HG02623 (cell line): ENCODE results near the gene DENND10.
"Not testable (repeated sequence)": the region's sequence is repeated elsewhere in the genome, so short reads cannot be mapped to it uniquely, and the experiment has no call there.

Source experiments
- ATAC-seq: cut with Tn5 transposase; IDR thresholded peaks from one replicate; pipeline ENCODE4 v1.9.1; 2021; ENCODE audit warnings: moderate library complexity; ENCODE audit not compliant: unreplicated experiment

The DENND10 gene

GRCh38 chr10:119103903-119104653 is at the start of gene DENND10:
DENND10 (plus strand) TSS chr10:119104113; CDS start chr10:119104143, 30 bp downstream.
- ATAC-seq: peak; percentile 74

DNA sequence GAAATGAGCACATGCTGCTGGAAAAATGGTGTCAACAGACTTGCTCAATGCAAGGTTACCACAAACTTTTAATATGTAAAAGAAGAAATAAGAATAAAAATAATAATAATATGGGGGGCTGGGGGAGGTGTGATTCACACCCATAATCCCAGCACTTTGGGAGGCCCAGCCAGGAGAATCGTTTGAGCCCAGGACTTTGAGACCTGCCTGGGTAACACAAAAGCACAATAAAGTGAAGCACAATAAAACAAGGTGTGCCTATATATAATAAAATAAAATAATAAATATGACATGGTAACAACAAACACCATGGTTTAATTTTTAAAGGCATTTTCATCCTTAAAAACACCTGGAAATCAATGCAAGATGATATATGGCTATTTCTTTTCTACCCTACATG is 48.4 kb upstream of the DENND10 start:
- no peak for ATAC-seq

DNA sequence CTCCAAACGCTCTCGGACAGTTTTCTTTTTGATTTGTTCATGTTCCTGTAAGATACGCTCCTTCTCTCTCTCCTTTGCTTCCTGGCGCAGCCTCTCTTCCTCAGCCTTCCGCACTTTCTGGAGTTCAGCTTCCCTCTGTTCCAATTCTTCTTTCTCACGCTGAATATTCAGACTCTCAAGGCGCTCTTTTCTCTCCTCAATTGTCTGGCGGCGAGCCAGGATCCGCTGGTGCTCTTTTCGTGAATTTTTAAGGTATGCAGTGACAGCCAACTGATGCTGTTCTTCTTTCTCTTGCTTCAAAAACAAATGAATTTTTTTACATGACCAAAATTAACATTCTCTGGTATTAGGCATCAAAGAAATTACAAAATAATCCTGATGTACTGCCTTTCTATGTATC is 45.9 kb upstream of the DENND10 start:
- no peak for ATAC-seq

GRCh38 chr10:119059557-119059956 is 44.4 kb upstream of the DENND10 start:
- ATAC-seq: no peak

DNA sequence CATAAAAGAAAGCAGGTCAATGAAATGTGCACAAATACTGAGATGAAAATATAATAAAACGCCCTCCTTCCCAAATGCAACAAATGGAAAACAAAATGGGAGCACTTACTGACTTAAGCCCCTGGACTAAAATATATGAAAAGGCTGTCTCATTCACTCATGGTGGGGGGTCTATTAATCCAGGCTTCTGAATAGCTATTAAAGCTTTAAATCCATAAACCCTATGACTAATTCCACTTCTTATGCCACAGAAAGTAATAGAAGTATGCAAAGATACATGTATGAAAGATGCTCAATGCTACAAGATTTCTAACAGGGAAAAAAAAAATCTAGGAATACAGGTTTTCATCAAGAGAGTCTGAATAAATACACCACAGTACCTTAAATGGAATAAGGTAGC is 43.8 kb upstream of the DENND10 start:
- no peak for ATAC-seq

DNA sequence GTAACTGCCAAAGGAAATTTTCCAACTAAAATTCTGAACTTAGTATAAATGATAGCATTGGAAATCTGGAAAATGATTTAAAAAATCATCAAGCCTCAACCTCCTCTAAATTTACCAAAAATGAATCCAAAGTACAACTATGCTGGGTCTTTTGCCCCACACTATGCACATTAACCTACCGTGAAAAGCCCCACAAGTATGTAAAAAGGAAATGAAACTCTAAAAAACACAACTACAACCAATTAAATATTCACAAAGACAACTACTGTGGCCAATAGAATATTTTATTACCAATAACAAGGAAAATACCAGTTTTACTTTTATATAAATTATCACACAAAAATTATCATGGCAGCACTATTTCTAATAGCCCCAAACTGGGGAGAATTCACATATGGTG is 42.6 kb upstream of the DENND10 start:
- ATAC-seq: no peak

- ATAC-seq: no peak
Observed at GRCh38 chr10:119061926-119062325, 42.0 kb upstream of the DENND10 start.

DNA sequence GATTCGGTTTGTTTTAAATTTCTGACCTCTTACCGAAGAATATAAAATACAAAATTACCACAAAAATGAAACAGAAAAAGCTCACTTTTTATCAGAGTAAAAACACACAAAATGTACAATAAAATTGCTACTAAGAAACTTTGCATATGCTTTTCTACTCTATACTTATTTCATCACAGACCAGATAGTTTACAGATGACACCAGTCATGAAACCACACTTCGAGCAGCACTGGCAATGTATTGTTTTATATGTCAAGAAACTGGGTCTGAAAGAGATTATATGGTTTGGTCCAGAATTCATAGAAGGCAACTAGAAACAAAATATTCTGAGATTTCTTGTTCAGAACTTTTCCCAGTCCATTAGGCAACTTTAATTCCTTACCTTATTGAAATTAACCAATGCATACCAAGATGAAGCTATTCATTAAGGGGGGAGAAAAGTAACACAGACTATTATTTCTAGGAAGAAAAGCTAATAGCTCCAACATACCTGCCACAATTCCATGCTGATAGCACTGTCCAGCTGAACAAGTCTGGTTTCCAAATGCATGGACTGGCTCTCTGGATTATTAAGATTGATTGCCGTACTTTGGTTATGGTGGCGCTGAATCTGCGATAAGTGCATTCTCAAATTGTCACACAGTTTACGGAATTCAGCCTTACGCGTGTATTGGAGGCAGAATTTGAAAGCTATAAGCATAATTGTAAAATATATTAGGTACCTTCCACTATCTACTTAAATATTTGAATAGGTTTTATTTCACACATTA is 33.3 kb upstream of the DENND10 start:
- ATAC-seq: no peak

DNA sequence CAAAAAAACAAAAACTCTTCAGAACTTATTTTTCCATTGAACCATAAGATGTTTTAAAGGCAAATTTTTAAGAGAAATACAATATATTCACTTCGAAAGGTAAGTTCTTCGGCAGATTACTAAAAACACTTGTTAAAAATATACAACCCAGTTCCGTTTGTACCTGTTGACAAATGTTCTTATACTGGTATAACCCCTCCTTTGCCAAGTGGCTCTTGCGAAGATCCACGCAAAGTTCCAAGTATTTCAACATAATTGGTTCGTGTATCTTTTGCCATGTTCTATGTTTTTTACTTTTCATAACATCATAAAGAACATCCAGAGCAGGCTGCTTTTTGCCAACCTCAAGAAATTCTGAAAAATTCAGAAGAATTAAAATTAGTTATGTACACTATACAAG is 30.3 kb upstream of the DENND10 start:
- ATAC-seq: no peak

- ATAC-seq: no peak
Observed at GRCh38 chr10:119078422-119079179, 25.3 kb upstream of the DENND10 start.

DNA sequence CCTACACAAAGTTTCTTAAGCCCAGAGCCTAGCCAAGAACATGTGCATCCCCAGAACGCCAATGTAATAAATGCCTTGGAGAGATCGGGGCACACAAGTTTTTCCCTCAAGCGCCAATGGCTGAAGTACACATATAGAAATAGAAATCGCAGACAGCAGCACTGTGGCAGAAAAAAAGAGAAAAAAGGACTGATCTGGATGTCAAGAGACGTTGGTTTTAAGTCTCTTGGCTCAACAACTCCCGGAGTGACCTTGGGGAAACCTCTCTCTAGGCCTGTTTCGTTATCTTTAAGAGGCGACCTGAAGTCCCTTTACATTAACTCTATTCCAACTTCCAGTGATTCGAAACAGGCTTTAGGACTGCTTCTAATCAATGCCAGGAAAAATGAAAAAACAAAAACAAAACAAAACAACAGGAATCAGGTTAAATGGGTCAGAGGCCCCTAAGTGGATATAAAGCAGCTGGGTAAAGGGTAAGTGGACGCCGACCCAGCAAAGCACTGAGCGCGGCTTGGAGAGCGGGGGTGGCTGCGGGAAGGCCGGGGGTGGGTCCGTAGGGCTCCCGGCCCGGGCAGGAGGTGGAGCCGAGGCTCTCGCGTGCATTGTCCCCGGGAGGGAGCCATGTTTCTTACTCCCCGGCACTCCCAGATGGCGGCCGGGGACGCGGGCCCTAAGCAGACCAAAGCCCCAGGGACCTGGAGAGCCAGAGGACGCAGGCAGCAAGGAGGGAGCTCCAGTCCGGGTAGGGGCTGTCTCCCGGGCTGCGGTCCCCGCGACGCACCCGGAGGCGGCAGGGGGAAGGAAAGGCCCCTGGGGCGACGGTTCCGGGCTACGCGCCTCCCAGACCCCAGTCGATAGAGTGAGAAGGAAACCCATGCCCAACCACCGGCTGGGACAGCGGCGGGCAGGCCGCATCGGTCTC is 24.1 kb upstream of the DENND10 start:
- peak; percentile 52 for ATAC-seq

DNA sequence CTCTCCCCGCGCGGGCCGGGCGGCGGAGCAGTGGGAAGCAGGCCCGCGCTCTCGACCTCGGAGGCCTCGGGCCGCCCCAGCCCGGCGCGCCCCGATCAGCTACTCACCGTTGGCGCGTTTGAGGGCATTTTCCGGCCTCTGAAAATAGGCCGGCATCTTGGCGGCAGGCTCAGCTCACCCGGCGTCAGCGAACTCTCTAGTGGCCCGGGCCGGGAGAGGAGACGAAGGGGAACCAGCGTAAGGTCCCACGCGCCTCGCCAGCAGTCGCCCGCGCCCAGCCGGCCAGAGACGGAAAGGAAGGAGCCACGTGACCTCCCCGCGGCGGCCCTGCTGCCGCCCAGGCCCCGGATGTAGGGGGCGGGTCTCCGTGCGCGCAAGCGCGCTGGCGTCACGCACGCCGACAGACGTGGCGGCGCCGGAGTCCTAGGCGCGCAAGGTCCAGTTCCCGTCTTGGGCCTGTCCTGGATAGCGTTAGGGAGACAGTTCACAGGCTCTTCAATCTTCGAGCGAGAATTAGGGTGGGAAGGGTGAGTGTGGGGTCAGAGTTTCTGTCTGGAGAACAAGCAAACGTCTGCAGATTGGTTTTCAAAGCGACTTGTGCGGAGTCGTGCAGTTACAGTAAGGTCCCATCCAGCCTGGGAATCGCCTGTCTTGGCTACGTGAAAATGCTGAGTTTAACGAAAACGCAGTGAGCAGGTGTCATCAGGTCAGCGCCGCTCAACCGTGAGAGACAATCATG is 23.2 kb upstream of the DENND10 start, which contains the start of gene EIF3A:
Gene EIF3A (minus strand): TSS at position 297 of the 739 bp plus-strand sequence. CDS start 141 bp downstream, at position 156.
- ATAC-seq: peak; percentile 78

GRCh38 chr10:119084896-119085295 is 19.0 kb upstream of the DENND10 start:
- no peak for ATAC-seq

DNA sequence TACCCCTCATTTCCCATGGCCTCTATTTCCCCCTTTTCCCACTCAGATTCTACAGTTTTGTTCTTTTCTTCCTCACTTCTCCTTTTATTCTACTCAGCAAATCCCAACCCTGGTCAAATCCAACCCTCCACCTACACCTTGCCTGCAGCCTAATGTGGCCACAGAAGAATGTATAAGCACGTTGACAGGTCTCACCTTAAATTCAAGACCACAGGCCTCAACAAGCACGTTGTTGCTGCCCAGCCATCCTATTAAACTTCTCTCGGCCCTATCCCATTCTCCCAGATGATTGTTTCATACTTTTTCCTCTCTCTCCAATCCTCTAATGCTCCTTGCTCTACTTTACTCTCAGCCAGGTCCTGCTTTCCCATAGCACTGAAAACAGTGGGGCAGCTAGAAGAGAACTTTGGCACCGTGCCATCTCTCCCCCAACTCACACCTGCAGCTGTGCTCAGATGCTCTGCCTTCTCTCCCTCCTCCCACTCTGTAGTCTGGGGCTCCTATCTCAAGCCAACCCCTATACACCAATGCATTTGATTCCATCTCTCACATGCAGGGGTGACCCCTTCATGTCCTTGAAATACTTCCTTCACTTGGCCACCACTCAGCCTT is 16.5 kb upstream of the DENND10 start:
- no peak for ATAC-seq

- ATAC-seq: no peak
Observed at GRCh38 chr10:119090026-119090795, 13.7 kb upstream of the DENND10 start.

- no peak for ATAC-seq
Observed at GRCh38 chr10:119090968-119091367, 12.9 kb upstream of the DENND10 start.

GRCh38 chr10:119095640-119096039 is 8.3 kb upstream of the DENND10 start:
- no peak for ATAC-seq

DNA sequence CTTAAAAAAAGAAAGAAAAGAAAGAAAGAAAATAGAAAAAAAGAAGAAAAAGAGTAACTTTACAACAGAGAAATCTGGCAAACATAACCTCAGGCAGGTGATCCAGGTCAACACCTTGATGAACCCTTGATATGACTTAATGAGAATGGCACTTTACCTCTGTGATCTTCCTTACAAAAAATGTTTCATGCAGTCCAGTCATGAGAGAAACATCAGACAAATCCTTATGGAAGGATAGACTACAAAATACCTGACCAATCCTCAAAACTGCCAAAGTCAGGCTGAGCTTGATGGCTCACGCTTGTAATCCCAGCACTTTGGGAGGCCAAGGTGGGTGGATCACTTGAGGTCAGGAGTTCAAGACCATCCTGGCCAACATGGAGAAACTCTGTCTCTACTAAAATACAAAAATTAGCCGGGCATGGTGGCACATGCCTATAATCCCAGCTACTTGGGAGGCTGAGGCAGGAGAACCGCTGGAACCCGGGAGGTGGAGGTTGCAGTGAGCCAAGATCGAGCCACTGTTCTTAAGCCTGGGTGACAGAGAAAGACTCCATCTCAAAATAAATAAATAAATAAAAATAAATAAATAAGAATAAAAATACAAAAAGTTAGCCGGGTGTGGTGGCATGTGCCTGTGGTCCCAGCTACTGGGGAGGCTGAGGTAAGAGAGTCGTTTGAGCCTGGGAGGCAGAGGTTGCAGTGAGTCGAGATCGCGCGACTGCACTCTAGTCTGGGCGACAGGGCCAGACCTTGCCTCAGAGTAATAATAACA is 7.1 kb upstream of the DENND10 start:
- not testable (repeated sequence) for ATAC-seq
